Measurements from ENCODE around the gene FSD1L.

Gene FSD1L

DNA sequence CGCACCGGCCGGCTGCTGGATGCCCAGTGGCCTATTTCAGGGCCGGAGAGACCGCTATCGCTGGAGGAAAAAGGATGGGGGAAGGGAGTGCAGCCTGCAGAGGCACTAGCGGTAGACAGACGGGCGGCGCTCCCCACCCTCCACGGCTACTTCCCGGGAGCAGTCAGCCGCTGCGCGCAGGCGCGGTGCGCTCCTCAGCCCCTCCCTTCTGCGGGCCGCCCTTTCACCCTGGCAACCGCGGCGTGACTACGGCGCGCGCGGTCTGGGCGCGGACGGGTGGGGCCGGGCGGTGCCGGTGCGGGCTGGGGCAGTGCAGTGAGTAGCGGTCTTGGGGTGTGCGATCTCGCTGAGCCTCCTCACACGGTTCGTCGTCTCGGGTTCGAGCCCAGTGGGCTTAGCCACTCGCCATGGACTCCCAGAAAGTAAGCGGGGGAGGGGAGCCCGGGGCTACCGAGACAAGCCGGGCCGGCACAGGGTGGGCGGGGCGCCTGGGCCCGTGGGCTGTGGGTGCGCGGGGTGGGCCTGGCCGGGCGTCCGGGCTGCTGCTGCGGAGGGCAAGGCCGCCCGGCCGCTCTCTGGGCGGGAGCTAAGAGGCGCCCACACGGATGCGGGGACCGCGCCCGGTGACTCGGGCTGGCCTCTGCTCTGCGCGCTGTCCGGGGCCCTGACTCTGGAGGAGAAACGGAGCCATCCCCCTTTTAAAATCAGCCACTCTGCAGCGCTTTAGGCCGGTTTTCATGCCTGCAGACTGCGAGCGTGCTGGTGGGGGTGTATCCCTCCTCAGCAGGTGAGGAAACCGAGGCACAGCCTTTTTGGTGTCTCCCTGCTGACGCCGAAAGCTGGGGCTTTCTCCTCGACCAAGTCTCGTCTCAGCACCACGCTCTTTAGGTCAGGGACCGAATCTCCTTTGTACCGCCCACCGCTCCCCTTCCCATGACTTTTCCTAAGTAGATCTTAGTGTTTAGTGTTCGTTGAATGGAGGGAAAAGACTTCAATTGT is at the start of gene FSD1L:
FSD1L (plus strand) TSS at position 221 of the 999 bp plus-strand sequence; CDS start at position 408, 187 bp downstream.
- DNase-seq: peak; percentile 89

DNA sequence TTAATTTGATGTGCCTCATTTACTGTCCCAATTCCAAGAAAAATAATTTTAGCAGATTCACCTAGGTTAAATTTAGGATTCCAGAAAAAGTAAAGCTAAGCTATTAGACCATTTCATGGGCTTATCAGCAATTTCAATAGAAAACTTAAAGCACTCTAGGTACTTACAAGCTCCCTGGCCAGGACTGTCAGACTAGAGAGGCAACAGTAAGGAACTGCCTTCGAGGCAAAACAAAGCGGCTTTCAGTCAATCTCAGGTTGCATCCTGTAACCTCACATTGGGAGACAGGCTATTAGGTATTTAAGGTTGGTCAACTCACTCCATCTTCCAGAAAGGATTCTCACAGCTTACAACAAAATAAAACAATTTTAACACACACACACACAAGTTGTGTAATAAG is 48.7 kb upstream of the FSD1L start:
- no peak for DNase-seq

DNA sequence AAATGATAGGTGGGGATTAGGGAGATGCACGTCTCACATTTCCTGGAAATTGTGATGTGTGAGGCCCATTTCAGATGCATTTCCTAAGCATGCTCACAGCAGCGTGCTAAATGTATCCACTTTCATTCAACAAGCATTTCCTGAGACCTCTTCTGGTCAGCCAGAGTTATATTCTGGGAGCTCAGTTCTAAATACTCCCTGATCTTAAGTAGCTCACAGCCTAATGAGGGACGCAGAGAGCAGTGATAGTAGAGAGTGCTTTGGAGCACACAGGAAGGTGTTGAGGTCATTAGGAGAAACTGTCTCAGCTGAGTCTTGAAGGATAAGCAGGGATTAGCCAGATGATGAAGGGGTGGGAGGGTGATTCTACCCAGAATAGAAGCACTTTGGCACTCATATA is 46.2 kb upstream of the FSD1L start:
- no peak for DNase-seq

DNA sequence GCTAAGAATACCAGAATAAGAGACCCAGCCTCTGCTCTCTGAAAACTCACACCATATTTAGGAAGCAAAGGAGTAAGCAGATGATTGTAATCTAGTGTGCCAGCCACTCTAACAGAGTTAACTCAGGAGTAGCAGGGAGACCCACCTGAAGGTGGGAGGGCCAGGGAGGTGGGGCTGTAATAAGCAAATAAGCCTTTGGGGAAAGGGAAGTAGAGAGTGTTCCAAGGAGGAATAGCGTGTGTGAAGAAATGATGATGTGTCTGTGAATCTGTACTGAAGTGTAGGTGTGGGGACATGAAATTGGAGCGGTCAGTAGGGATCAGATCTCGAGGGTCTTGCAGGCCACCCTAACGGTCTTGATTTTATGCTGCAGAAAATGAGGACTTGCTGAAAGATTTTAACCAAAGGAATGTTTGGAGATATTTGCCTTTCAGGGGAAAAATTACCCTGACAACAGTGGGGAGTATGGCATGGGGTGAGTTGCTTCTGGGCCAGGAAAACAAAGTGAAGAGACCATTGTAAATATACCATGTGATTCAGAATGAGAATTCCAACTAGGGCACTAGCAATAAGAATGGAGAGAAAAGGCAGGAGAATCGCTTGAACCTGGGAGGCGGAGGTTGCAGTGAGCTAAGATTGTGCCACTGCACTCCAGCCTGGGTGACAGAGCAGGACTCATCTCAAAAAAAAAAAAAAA is 44.1 kb upstream of the FSD1L start:
- DNase-seq: no peak

DNA sequence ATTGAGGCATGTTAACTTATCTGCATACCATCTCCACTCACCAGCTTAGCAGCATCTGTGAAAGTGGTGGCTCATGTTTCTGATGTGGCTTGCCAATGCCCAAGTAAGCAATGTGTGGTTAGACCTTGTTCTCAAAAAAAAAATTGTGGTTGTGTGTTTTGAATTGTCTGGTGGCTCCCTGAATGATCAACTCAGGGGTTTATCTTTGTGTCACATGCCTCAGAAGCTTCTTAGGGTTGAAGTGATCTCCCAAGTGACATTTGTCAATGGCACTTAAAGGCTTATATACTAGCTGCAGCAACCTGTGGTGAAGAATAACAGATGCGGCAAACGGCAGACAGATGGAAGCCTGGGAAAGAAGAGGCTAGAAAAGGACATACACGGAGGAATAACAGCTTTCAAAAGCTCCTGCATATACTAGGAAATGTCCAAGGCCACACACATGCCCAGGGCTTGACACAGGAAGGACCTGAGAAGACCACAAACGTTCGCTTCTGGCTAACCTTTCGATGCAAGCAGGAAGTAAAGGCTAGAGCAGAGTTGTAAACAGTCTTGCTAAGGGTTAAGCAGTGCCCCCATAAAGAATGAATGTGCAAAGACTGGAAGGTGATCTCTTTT is 42.2 kb upstream of the FSD1L start:
- peak; percentile 59 for DNase-seq

DNA sequence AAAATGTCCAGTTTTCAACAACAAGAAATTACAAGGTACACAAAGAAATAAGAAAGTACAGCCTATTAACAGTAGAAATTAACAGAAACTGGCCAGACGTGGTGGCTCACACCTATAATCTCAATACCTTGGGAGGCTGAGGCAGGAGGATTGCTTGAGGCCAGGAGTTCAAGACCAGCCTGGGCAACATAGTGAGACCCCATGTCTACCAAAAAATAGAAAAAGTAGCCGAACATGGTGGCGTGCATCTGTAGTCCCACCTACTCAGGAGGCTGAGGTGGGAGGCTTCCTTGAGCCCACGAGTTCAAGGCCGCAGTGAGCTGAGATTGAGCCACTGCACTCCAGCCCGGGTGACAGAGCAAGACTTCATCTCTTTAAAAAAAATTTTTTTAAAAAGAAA is 41.5 kb upstream of the FSD1L start:
- no peak for DNase-seq

- DNase-seq: no peak
Observed at GRCh38 chr9:105413525-105413924, 34.3 kb upstream of the FSD1L start.

- peak; percentile 45 for DNase-seq
Observed at GRCh38 chr9:105414947-105415661, 32.7 kb upstream of the FSD1L start.

GRCh38 chr9:105415662-105415980 is 32.2 kb upstream of the FSD1L start:
- no peak for DNase-seq

DNA sequence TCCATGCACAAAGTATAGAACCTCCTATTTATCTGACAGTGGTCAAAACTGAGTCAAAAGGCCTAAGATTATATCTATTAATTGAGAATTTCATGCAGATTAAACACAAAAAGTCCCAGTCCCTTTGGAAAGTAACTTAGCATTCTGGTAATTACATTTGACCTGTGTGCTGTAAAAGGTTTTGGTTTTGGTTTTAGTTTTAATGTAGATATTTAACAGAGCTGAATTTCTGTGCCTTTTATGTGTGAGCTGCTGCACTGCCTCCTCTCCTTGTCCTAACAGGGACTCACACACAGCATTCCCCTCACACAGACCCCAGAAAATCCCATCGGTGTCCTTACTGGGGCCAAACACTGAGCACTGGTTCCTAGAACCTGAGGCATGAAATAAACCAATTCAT is 31.0 kb upstream of the FSD1L start:
- no peak for DNase-seq

GRCh38 chr9:105418588-105419500 is 29.0 kb upstream of the FSD1L start:
- DNase-seq: no peak

GRCh38 chr9:105419816-105420597 is 27.8 kb upstream of the FSD1L start:
- DNase-seq: no peak

- DNase-seq: no peak
Observed at GRCh38 chr9:105421154-105421553, 26.7 kb upstream of the FSD1L start.

DNA sequence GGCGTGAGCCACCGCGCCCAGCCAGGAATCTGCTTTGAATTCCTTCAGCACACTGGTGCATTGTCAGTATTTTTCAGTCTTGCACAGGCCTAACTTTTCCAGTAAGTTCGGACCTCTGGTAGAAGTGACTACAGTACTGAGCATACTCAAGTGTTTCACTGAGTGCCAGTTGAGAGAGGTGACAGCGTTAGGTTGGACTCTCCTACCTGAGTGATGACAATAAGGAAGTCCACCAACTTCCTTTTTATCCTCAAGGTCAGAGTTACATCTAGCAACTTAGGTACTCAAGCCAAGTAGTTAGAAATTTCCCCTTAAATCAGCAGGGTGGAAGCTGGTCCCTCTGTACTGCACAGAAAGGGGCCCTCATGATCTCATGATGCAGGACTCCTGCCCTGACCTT is 26.0 kb upstream of the FSD1L start:
- no peak for DNase-seq

- no peak for DNase-seq
Observed at GRCh38 chr9:105425816-105426433, 21.9 kb upstream of the FSD1L start.

GRCh38 chr9:105426657-105427056 is 21.2 kb upstream of the FSD1L start:
- DNase-seq: no peak

DNA sequence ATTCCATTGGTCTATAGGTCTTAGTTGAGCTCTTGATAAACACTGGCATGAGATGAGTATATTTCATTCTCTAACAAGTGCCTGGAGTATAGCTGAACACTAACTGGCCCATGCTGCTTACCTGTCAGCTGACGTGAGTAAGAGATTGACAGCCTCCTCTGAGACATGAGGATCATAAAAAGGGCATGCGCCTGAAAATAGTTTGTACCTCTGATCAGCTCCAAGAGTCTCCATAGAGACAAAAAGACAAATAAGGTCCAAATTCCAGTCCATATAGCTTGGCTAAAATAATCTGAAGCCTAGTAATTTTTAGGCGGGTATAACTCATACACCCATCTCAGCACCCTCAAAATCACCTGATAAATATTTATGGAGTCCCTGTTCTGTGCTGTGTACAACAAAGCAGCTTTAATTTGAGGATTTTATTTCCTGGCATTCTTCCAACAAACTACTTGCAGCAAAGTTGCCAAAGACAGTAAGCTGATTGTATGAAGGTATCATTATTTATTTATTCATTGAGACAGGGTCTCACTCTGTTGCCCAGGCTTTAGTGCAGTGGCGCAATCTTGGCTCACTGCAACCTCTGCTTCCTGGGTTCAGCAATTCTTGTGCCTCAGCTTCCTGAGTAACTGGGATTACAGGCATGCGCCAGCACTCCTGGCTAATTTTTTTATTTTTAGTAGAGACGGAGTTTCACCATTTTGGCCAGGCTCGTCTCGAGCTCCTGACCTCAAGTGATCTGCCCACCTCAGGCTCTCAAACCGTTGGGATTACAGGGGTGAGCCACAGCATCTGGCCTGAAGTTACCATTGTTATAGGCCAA is 16.2 kb upstream of the FSD1L start:
- no peak for DNase-seq

- DNase-seq: no peak
Observed at GRCh38 chr9:105432247-105432842, 15.5 kb upstream of the FSD1L start.

DNA sequence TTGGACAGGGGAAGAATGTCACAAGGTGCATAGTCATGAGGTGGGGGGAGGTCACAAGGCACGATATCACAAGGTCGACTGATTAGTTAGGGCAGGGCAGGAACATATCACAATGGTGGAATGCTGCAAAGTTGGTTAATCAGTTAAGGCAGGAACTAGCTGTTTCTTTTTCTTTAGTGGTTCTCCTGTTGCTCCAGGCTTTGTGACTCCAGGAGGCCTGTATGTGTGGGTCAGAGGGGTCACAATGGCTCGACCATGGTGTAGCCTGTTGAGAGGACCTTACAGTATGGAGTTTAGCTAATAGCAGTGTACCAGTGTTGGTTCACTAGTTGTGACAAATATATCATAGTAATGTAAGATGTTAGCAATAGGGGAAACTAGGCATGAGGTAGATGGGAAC is 12.4 kb upstream of the FSD1L start:
- DNase-seq: no peak

All from CD4-positive, alpha-beta T cell treated with Interleukin-15 for 1 hour (primary cell).